HepG2 (cell line): ENCODE results near the gene IPO5. TPM values are rescaled to one million over a fixed set of nuclear protein-coding genes. Genes with fewer than 3 reads are reported as not detected.

ENCODE experiments used
- CC2D1A ChIP-seq: sonication (generic); formaldehyde crosslinking; IDR thresholded peaks from 2 replicates; pipeline ENCODE4 v1.8.1; 2023; ENCODE audit warnings: mild to moderate bottlenecking, missing genetic modification reagents
- DNMT3B ChIP-seq: conservative IDR thresholded peaks from 2 replicates; pipeline ENCODE4 v1.6.1; 2016; ENCODE audit warnings: missing biosample characterization, control low read depth
- GTF2F1 ChIP-seq: fragments of 150-350 bp; IDR thresholded peaks from 2 replicates; pipeline ENCODE4 v1.6.1; 2014; ENCODE audit warnings: low read length
- KDM2A ChIP-seq: sonication (generic); formaldehyde crosslinking; IDR thresholded peaks from 2 replicates; pipeline ENCODE4 v1.4.0; 2020; ENCODE audit warnings: low read depth, missing genetic modification reagents, borderline replicate concordance
- NR3C1 ChIP-seq: sonication (generic); formaldehyde crosslinking; IDR thresholded peaks from 2 replicates; pipeline ENCODE4 v1.4.0; 2020; ENCODE audit warnings: missing genetic modification reagents
- REST ChIP-seq, 2 experiments: IDR thresholded peaks; 2 replicates each; pipeline ENCODE4 v1.6.1; 2011 to 2012; ENCODE audit warnings: low read length in 2 of 2, borderline replicate concordance in 1 of 2, low read depth in 1 of 2, mild to moderate bottlenecking in 1 of 2, moderate library complexity in 1 of 2
- ZKSCAN5 ChIP-seq: sonication (generic); formaldehyde crosslinking; IDR thresholded peaks from 2 replicates; pipeline ENCODE4 v1.5.1; 2020; ENCODE audit warnings: mild to moderate bottlenecking, missing genetic modification reagents
- ZNF354B ChIP-seq: sonication (generic); formaldehyde crosslinking; IDR thresholded peaks from 2 replicates; pipeline ENCODE4 v1.8.0; 2022; ENCODE audit warnings: mild to moderate bottlenecking, missing genetic modification reagents
- ZNF576 ChIP-seq: sonication (generic); formaldehyde crosslinking; IDR thresholded peaks from 2 replicates; pipeline ENCODE4 v1.4.0; 2020; ENCODE audit warnings: mild to moderate bottlenecking, missing genetic modification reagents
- polyA plus RNA-seq, 8 experiments: library from polyadenylated mRNA; depleted of rRNA in 3 of 8; stranded (reverse) in 7 of 8; unstranded in 1 of 8; fragments of >200 nt; fragmentation: Illumina TruSeq in 4 of 8; extraction: Trizol in 4 of 8; gene quantifications; 2 replicates each; pipeline versions ENCODE4 v1.2.1 to v1.2.3, GENCODE V29; 2011 to 2016; ENCODE audit warnings: low read depth in 4 of 8, missing spikeins in 1 of 8, mixed read lengths in 1 of 8; ENCODE audit not compliant: insufficient read depth in 1 of 8
- total RNA-seq, 5 experiments: library from RNA; depleted of rRNA; stranded (reverse); fragments of >200 nt; fragmentation: Illumina TruSeq; extraction: Trizol; gene quantifications; 2 replicates each; pipeline ENCODE4 v1.2.3, GENCODE V29; 2016; ENCODE audit warnings: low read depth in 1 of 5
- TF ChIP-seq, protein P1 (sequence below): sonication (generic); formaldehyde crosslinking; IDR thresholded peaks from 2 replicates; pipeline ENCODE4 v1.4.0; 2020; ENCODE audit warnings: missing genetic modification reagents, borderline replicate concordance
- TF ChIP-seq, protein P2 (sequence below): sonication (generic); formaldehyde crosslinking; conservative IDR thresholded peaks from 2 replicates; pipeline ENCODE4 v1.8.1; 2023; ENCODE audit warnings: missing genetic modification reagents
- TF ChIP-seq, protein P3 (sequence below): sonication (generic); formaldehyde crosslinking; IDR thresholded peaks from 2 replicates; pipeline ENCODE4 v1.4.0; 2020; ENCODE audit warnings: missing genetic modification reagents; ENCODE audit errors: not compliant biosample characterization
- TF ChIP-seq, protein P4 (sequence below): sonication (generic); formaldehyde crosslinking; IDR thresholded peaks from 2 replicates; pipeline ENCODE4 v1.4.0; 2020; ENCODE audit warnings: low read depth, mild to moderate bottlenecking, missing genetic modification reagents

The IPO5 gene
- total and polyA plus RNA-seq, 2 of the 13 experiments (the other 11 are each of a cell fraction or from before 2014, with no cell fraction given) = 155 to 242 TPM

- TF ChIP-seq, protein P1, sequence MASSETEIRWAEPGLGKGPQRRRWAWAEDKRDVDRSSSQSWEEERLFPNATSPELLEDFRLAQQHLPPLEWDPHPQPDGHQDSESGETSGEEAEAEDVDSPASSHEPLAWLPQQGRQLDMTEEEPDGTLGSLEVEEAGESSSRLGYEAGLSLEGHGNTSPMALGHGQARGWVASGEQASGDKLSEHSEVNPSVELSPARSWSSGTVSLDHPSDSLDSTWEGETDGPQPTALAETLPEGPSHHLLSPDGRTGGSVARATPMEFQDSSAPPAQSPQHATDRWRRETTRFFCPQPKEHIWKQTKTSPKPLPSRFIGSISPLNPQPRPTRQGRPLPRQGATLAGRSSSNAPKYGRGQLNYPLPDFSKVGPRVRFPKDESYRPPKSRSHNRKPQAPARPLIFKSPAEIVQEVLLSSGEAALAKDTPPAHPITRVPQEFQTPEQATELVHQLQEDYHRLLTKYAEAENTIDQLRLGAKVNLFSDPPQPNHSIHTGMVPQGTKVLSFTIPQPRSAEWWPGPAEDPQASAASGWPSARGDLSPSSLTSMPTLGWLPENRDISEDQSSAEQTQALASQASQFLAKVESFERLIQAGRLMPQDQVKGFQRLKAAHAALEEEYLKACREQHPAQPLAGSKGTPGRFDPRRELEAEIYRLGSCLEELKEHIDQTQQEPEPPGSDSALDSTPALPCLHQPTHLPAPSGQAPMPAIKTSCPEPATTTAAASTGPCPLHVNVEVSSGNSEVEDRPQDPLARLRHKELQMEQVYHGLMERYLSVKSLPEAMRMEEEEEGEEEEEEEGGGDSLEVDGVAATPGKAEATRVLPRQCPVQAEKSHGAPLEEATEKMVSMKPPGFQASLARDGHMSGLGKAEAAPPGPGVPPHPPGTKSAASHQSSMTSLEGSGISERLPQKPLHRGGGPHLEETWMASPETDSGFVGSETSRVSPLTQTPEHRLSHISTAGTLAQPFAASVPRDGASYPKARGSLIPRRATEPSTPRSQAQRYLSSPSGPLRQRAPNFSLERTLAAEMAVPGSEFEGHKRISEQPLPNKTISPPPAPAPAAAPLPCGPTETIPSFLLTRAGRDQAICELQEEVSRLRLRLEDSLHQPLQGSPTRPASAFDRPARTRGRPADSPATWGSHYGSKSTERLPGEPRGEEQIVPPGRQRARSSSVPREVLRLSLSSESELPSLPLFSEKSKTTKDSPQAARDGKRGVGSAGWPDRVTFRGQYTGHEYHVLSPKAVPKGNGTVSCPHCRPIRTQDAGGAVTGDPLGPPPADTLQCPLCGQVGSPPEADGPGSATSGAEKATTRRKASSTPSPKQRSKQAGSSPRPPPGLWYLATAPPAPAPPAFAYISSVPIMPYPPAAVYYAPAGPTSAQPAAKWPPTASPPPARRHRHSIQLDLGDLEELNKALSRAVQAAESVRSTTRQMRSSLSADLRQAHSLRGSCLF (CRISPR knock-in tag) = no peak
- TF ChIP-seq GTF2F1 (no peak), DNMT3B (no peak), REST (IDR thresholded peaks at IDR 0.05; ENCODE audit: borderline replicate concordance in 1 of 2, low read depth in 1 of 2, low read length in 2 of 2) (no peak), ZNF576 (no peak), ZKSCAN5 (CRISPR knock-in tag) (no peak), CC2D1A (no peak), KDM2A (CRISPR knock-in tag) (no peak), NR3C1 (CRISPR knock-in tag) (no peak), ZNF354B (no peak)
- TF ChIP-seq, protein P2, sequence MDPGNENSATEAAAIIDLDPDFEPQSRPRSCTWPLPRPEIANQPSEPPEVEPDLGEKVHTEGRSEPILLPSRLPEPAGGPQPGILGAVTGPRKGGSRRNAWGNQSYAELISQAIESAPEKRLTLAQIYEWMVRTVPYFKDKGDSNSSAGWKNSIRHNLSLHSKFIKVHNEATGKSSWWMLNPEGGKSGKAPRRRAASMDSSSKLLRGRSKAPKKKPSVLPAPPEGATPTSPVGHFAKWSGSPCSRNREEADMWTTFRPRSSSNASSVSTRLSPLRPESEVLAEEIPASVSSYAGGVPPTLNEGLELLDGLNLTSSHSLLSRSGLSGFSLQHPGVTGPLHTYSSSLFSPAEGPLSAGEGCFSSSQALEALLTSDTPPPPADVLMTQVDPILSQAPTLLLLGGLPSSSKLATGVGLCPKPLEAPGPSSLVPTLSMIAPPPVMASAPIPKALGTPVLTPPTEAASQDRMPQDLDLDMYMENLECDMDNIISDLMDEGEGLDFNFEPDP (CRISPR knock-in tag) = no peak
- TF ChIP-seq, protein P3, sequence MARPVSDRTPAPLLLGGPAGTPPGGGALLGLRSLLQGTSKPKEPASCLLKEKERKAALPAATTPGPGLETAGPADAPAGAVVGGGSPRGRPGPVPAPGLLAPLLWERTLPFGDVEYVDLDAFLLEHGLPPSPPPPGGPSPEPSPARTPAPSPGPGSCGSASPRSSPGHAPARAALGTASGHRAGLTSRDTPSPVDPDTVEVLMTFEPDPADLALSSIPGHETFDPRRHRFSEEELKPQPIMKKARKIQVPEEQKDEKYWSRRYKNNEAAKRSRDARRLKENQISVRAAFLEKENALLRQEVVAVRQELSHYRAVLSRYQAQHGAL (CRISPR knock-in tag) = no peak
- TF ChIP-seq, protein P4, sequence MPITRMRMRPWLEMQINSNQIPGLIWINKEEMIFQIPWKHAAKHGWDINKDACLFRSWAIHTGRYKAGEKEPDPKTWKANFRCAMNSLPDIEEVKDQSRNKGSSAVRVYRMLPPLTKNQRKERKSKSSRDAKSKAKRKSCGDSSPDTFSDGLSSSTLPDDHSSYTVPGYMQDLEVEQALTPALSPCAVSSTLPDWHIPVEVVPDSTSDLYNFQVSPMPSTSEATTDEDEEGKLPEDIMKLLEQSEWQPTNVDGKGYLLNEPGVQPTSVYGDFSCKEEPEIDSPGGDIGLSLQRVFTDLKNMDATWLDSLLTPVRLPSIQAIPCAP (CRISPR knock-in tag) = no peak
Measured at GRCh38 chr13:98007001-98007400, 53.5 kb downstream of the IPO5 start (continued).
